Hair follicle dermal papilla cell (primary cell): ENCODE data around the gene KLF14. TPM values are rescaled to one million over a fixed set of nuclear protein-coding genes. Genes with fewer than 3 reads are reported as not detected.

Experiments used
- total RNA-seq: library from RNA; depleted of rRNA; stranded (reverse); fragments of >200 nt; gene quantifications from 2 replicates; pipeline ENCODE4 v1.2.3, GENCODE V29; 2012

The KLF14 gene
- total RNA-seq: 0.12 TPM in 1 of 2 replicates, not detected in the other

GRCh38 chr7:130733931-130734814 lies at the start of gene KLF14:
KLF14 (minus strand) TSS chr7:130734207; CDS start chr7:130734033, 174 bp downstream.

Other genes with a start within 250 kb of the KLF14 start
- 24.3 and 29.2 TPM in 2 replicates for gene MEST, start 242.1 kb downstream of the KLF14 start, total RNA-seq
- gene COPG2, start 65.5 kb downstream of the KLF14 start, total RNA-seq: 42.9 and 64.6 TPM in 2 replicates
- not detected in 2 replicates for gene TSGA13, start 47.7 kb downstream of the KLF14 start, total RNA-seq